Neuronal stem cell (in vitro differentiated cells): ENCODE results near the gene CPLANE1.

Experiments used
- DNase-seq: peaks from one replicate; pipeline ENCODE4 v3.0.0-alpha.2; 2013; ENCODE audit warnings: low spot score
- H2AFZ ChIP-seq: one replicate; pipeline ENCODE4 v1.6.1; 2013; ENCODE audit warnings: mild to moderate bottlenecking, low read length, inconsistent platforms
- H2AK5ac ChIP-seq: 2 replicates; pipeline ENCODE4 v1.6.1; 2013; ENCODE audit warnings: low read depth, mild to moderate bottlenecking, inconsistent platforms, low read length, moderate library complexity, mixed read lengths
- H2BK120ac ChIP-seq: 2 replicates; pipeline ENCODE4 v1.6.1; 2013; ENCODE audit warnings: low read depth, mild to moderate bottlenecking, inconsistent platforms, low read length, moderate library complexity, mixed read lengths
- H2BK12ac ChIP-seq: one replicate; pipeline ENCODE4 v1.6.1; 2013; ENCODE audit warnings: low read length, inconsistent platforms
- H2BK15ac ChIP-seq: 2 replicates; pipeline ENCODE4 v1.6.1; 2013; ENCODE audit warnings: mild to moderate bottlenecking, low read length, inconsistent platforms, mixed read lengths
- H2BK5ac ChIP-seq: one replicate; pipeline ENCODE4 v1.6.1; 2013; ENCODE audit warnings: inconsistent platforms, mild to moderate bottlenecking, low read length, moderate library complexity
- H3K14ac ChIP-seq: one replicate; pipeline ENCODE4 v1.6.1; 2013; ENCODE audit warnings: low read length, inconsistent platforms
- H3K18ac ChIP-seq: 2 replicates; pipeline ENCODE4 v1.6.1; 2013; ENCODE audit warnings: low read length, inconsistent platforms
- H3K23ac ChIP-seq: 2 replicates; pipeline ENCODE4 v1.6.1; 2013; ENCODE audit warnings: low read depth, mild to moderate bottlenecking, mixed read lengths, low read length, inconsistent platforms; ENCODE audit not compliant: poor library complexity
- H3K27ac ChIP-seq: replicated peaks from 3 replicates; pipeline ENCODE4 v1.5.1; 2013; ENCODE audit warnings: low read length, inconsistent platforms
- H3K27me3 ChIP-seq, 3 experiments: 2 replicates each; pipeline ENCODE4 v1.6.1; 2013; ENCODE audit warnings: low read length in 3 of 3, mild to moderate bottlenecking in 2 of 3, inconsistent platforms in 1 of 3, low read depth in 1 of 3, mixed read lengths in 1 of 3, moderate library complexity in 1 of 3; ENCODE audit not compliant: control insufficient read depth in 3 of 3, insufficient read depth in 3 of 3
- H3K36me3 ChIP-seq, 2 donors: replicated peaks in 1 of 2; 2 replicates each; pipeline ENCODE4 v1.6.1; 2013; ENCODE audit warnings: low read length in 2 of 2; ENCODE audit not compliant: control insufficient read depth in 2 of 2, insufficient read depth in 2 of 2
- H3K4ac ChIP-seq: 2 replicates; pipeline ENCODE4 v1.6.1; 2013; ENCODE audit warnings: inconsistent platforms, mild to moderate bottlenecking, low read length, moderate library complexity
- H3K4me1 ChIP-seq, 2 donors: 1 replicate in 1 of 2; 2 replicates in 1 of 2; pipeline ENCODE4 v1.6.1; 2013; ENCODE audit warnings: low read length in 2 of 2, low read depth in 1 of 2; ENCODE audit not compliant: control insufficient read depth in 2 of 2, insufficient read depth in 1 of 2
- H3K4me2 ChIP-seq: one replicate; pipeline ENCODE4 v1.6.1; 2013; ENCODE audit warnings: mild to moderate bottlenecking, low read length, inconsistent platforms; ENCODE audit not compliant: insufficient read depth, poor library complexity, severe bottlenecking
- H3K4me3 ChIP-seq, 2 donors: 2 replicates each; pipeline ENCODE4 v1.5.1; 2013; ENCODE audit warnings: low read length in 2 of 2, mild to moderate bottlenecking in 2 of 2, inconsistent platforms in 1 of 2, moderate library complexity in 1 of 2
- H3K79me1 ChIP-seq: one replicate; pipeline ENCODE4 v1.6.1; 2013; ENCODE audit warnings: low read depth, mild to moderate bottlenecking, inconsistent platforms, low read length, moderate library complexity
- H3K9ac ChIP-seq: one replicate; pipeline ENCODE4 v1.6.1; 2013; ENCODE audit warnings: mild to moderate bottlenecking, low read depth, low read length, inconsistent platforms; ENCODE audit not compliant: poor library complexity
- H3K9me3 ChIP-seq, 2 donors: replicated peaks in 1 of 2; 2 replicates each; pipeline versions ENCODE3 to v1.6.1; 2013; ENCODE audit warnings: low read length in 2 of 2, mild to moderate bottlenecking in 2 of 2, inconsistent platforms in 1 of 2, low read depth in 1 of 2, mixed read lengths in 1 of 2, moderate library complexity in 1 of 2; ENCODE audit not compliant: control insufficient read depth in 2 of 2, insufficient read depth in 1 of 2
- H4K8ac ChIP-seq: one replicate; pipeline ENCODE4 v1.6.1; 2013; ENCODE audit warnings: low read depth, mild to moderate bottlenecking, inconsistent platforms, low read length, moderate library complexity
- H4K91ac ChIP-seq: one replicate; pipeline ENCODE4 v1.6.1; 2013; ENCODE audit warnings: low read length, low read depth, mild to moderate bottlenecking, inconsistent platforms; ENCODE audit not compliant: poor library complexity
- WGBS, 2 donors: extraction: QIAGEN DNeasy Blood & Tissue Kit; methylation state at CpG; one replicate each; pipeline ENCODE4 v1.1.7; 2013; ENCODE audit warnings: missing lambda C conversion rate in 2 of 2, mixed read lengths in 1 of 2; ENCODE audit not compliant: insufficient read length in 2 of 2, insufficient replicate concordance in 1 of 2; ENCODE audit errors: extremely low coverage in 2 of 2; 5-methylcytosine and 5-hydroxymethylcytosine counted together

Gene CPLANE1

GRCh38 chr5:37112383-37112991, 136.7 kb downstream of the CPLANE1 start:
- Histone ChIP-seq H4K91ac (no peak overlapping the region), H2AK5ac (no peak overlapping the region), H3K4me1 (no peaks in the 10 kb centered on the region), H2BK120ac (no peak overlapping the region), H3K27ac (no peak overlapping the region), H3K4me2 (no peak overlapping the region), H3K79me1 (no peaks in the 10 kb centered on the region), H2BK15ac (no peak overlapping the region), H4K8ac (no peak overlapping the region), H3K4ac (no peak overlapping the region), H2BK5ac (no peak overlapping the region), H3K9ac (no peak overlapping the region), H3K9me3 (no peaks in the 10 kb centered on the region), H3K4me3 (no peak overlapping the region), H2AFZ (no peak overlapping the region), H3K23ac (no peak overlapping the region), H3K14ac (no peak overlapping the region), H2BK12ac (no peak overlapping the region), H3K18ac (no peak overlapping the region), H3K36me3 (peaks cover 2 to 79% of the 10 kb centered on the region in 2 donors), H3K27me3 (no peaks in the 10 kb centered on the region)
- no CpG with 5 or more reads among the region's 3 CpGs for WGBS, 2 donors
- DNase-seq: no peak

- Histone ChIP-seq H3K9ac (no peak overlapping the region), H3K4me1 (no peaks in the 10 kb centered on the region), H3K36me3 (peaks cover 6 to 79% of the 10 kb centered on the region in 2 donors), H2AK5ac (no peak overlapping the region), H2BK15ac (no peak overlapping the region), H2BK5ac (no peak overlapping the region), H2BK12ac (no peak overlapping the region), H3K23ac (no peak overlapping the region), H3K79me1 (no peaks in the 10 kb centered on the region), H3K18ac (no peak overlapping the region), H3K4ac (no peak overlapping the region), H3K27me3 (no peaks in the 10 kb centered on the region), H3K4me3 (no peak overlapping the region), H3K14ac (no peak overlapping the region), H4K91ac (no peak overlapping the region), H3K27ac (no peak overlapping the region), H2BK120ac (no peak overlapping the region), H2AFZ (no peak overlapping the region), H3K4me2 (no peak overlapping the region), H3K9me3 (no peaks in the 10 kb centered on the region), H4K8ac (no peak overlapping the region)
- no CpG with 5 or more reads among the region's 4 CpGs for WGBS, 2 donors
- DNase-seq: no peak
Observed at GRCh38 chr5:37111426-37112382, 137.5 kb downstream of the CPLANE1 start.

- Histone ChIP-seq H3K4me2 (no peak overlapping the region), H4K91ac (no peak overlapping the region), H2AFZ (no peak overlapping the region), H3K27me3 (no peaks in the 10 kb centered on the region), H3K27ac (no peak overlapping the region), H3K18ac (no peak overlapping the region), H3K14ac (no peak overlapping the region), H3K9me3 (no peaks in the 10 kb centered on the region), H3K36me3 (peaks cover 6 to 79% of the 10 kb centered on the region in 2 donors), H3K23ac (no peak overlapping the region), H2BK120ac (no peak overlapping the region), H2BK12ac (no peak overlapping the region), H3K4me3 (no peak overlapping the region), H2BK5ac (no peak overlapping the region), H2BK15ac (no peak overlapping the region), H2AK5ac (no peak overlapping the region), H3K4me1 (no peaks in the 10 kb centered on the region), H4K8ac (no peak overlapping the region), H3K79me1 (no peaks in the 10 kb centered on the region), H3K9ac (no peak overlapping the region), H3K4ac (no peak overlapping the region)
- DNase-seq: no peak
- WGBS, 2 donors: no CpG with 5 or more reads among the region's 1 CpG
Observed at GRCh38 chr5:37110135-37110534, 139.0 kb downstream of the CPLANE1 start.

GRCh38 chr5:37109338-37109737, 139.8 kb downstream of the CPLANE1 start:
- no peak overlapping the region for H4K8ac ChIP-seq
- H3K18ac ChIP-seq: no peak overlapping the region
- DNase-seq: no peak
- H3K4me2 ChIP-seq: no peak overlapping the region
- H3K9ac ChIP-seq: no peak overlapping the region
- H3K27me3 ChIP-seq: no peaks in the 10 kb centered on the region
- H2BK120ac ChIP-seq: no peak overlapping the region
- no peak overlapping the region for H2BK12ac ChIP-seq
- no peak overlapping the region for H3K4me3 ChIP-seq
- peaks cover 0 to 4% of the 10 kb centered on the region in 2 donors for H3K9me3 ChIP-seq
- H3K36me3 ChIP-seq: peaks cover 6 to 78% of the 10 kb centered on the region in 2 donors
- H3K27ac ChIP-seq: no peak overlapping the region
- no peak overlapping the region for H3K23ac ChIP-seq
- no peak overlapping the region for H2AK5ac ChIP-seq
- H2BK5ac ChIP-seq: no peak overlapping the region
- no peaks in the 10 kb centered on the region for H3K4me1 ChIP-seq
- no peak overlapping the region for H2AFZ ChIP-seq
- WGBS, 2 donors: no CpG with 5 or more reads among the region's 3 CpGs
- no peak overlapping the region for H3K14ac ChIP-seq
- no peak overlapping the region for H2BK15ac ChIP-seq
- no peak overlapping the region for H3K4ac ChIP-seq
- no peak overlapping the region for H4K91ac ChIP-seq
- H3K79me1 ChIP-seq: no peaks in the 10 kb centered on the region
